Naive thymus-derived CD4-positive, alpha-beta T cell (primary cell): ENCODE results near the gene PAN2. TPM values are rescaled to one million over a fixed set of nuclear protein-coding genes. Genes with fewer than 3 reads are reported as not detected.
A peak's percentile ranks its signal among the peaks of the same experiment; 100 is the strongest.
"Not testable (repeated sequence)": the region's sequence is repeated elsewhere in the genome, so short reads cannot be mapped to it uniquely, and the experiment has no call there.

Source experiments
- ATAC-seq: fragments of 150-1000 bp; cut with Tn5 transposase; 2 replicates; pipeline ENCODE4 v1.10.0; 2021; ENCODE audit warnings: mild to moderate bottlenecking, moderate library complexity
- CTCF ChIA-PET: fragments of 350-600 bp; sonication (Branson Sonifier 250); formaldehyde crosslinking; loops from one replicate; lab custom pipeline; 2021; ENCODE audit warnings: antibody characterized with exemption; lab: Charles Lee
- POLR2A ChIA-PET: fragments of 350-600 bp; sonication (Branson Sonifier 250); formaldehyde crosslinking; loops from one replicate; lab custom pipeline; 2021; ENCODE audit warnings: antibody characterized with exemption, inconsistent platforms; lab: Charles Lee
- DNase-seq, 9 donors: peaks; one replicate each; pipeline versions ENCODE4 v3.0.0 to v3.0.0-alpha.2; 2020 to 2022; ENCODE audit warnings: mixed read lengths in 1 of 9
- H3K27ac ChIP-seq: one replicate; pipeline ENCODE4 v1.7.0; 2013; ENCODE audit warnings: mild to moderate bottlenecking, low read depth, low read length, moderate library complexity
- H3K27me3 ChIP-seq, 2 donors: one replicate each; pipeline ENCODE4 v1.7.0; 2013; ENCODE audit warnings: low read length in 2 of 2, mild to moderate bottlenecking in 2 of 2, moderate library complexity in 2 of 2; ENCODE audit not compliant: control insufficient read depth in 2 of 2, insufficient read depth in 2 of 2
- H3K36me3 ChIP-seq, 3 experiments: 1 replicate in 2 of 3; 2 replicates in 1 of 3; pipeline ENCODE4 v1.7.0; 2013; ENCODE audit warnings: low read length in 3 of 3, mild to moderate bottlenecking in 3 of 3, moderate library complexity in 1 of 3; ENCODE audit not compliant: insufficient read depth in 3 of 3, control insufficient read depth in 2 of 3
- H3K4me1 ChIP-seq, 2 donors: one replicate each; pipeline ENCODE4 v1.7.0; 2013; ENCODE audit warnings: low read length in 2 of 2, mild to moderate bottlenecking in 2 of 2, moderate library complexity in 1 of 2; ENCODE audit not compliant: control insufficient read depth in 2 of 2, insufficient read depth in 2 of 2
- H3K4me3 ChIP-seq: 2 replicates; pipeline ENCODE4 v1.7.0; 2013; ENCODE audit warnings: mild to moderate bottlenecking, low read length
- H3K9me3 ChIP-seq, 3 experiments: 1 replicate in 2 of 3; 2 replicates in 1 of 3; pipeline ENCODE4 v1.7.0; 2013; ENCODE audit warnings: low read length in 3 of 3; ENCODE audit not compliant: control insufficient read depth in 2 of 3
- H3K27ac Mint-ChIP-seq, 9 donors: one replicate each; pipeline ENCODE4 v1.8.0; 2020 to 2022; ENCODE audit warnings: mixed read lengths in 9 of 9, mild to moderate bottlenecking in 8 of 9, moderate library complexity in 5 of 9, inconsistent platforms in 2 of 9
- H3K27me3 Mint-ChIP-seq, 5 donors: one replicate each; pipeline ENCODE4 v1.8.0; 2021 to 2022; ENCODE audit warnings: mixed read lengths in 5 of 5, mild to moderate bottlenecking in 1 of 5
- H3K36me3 Mint-ChIP-seq, 5 donors: one replicate each; pipeline ENCODE4 v1.8.0; 2020 to 2022; ENCODE audit warnings: mixed read lengths in 5 of 5, mild to moderate bottlenecking in 3 of 5, inconsistent platforms in 1 of 5
- H3K4me1 Mint-ChIP-seq, 7 donors: one replicate each; pipeline ENCODE4 v1.8.0; 2020 to 2022; ENCODE audit warnings: mixed read lengths in 7 of 7, mild to moderate bottlenecking in 3 of 7, inconsistent platforms in 1 of 7
- H3K4me3 Mint-ChIP-seq, 10 donors: one replicate each; pipeline ENCODE4 v1.8.0; 2020 to 2022; ENCODE audit warnings: mild to moderate bottlenecking in 10 of 10, mixed read lengths in 10 of 10, moderate library complexity in 6 of 10, inconsistent platforms in 2 of 10
- H3K9me3 Mint-ChIP-seq, 11 donors: one replicate each; pipeline ENCODE4 v1.8.0; 2020 to 2022; ENCODE audit warnings: mixed read lengths in 11 of 11, mild to moderate bottlenecking in 4 of 11, inconsistent platforms in 1 of 11, moderate library complexity in 1 of 11
- intact Hi-C, 2 donors: fragments of 100-400 bp; cut with micrococcal nuclease; formaldehyde crosslinking; loops; one replicate each; pipeline ENCODE4 v1.15.1; 2023
- polyA plus RNA-seq, 2 donors: library from polyadenylated mRNA; unstranded; fragments of 300-500 nt; fragmentation: Illumina TruSeq; gene quantifications; one replicate each; pipeline ENCODE4 v1.2.3, GENCODE V29; 2021
- total RNA-seq, 6 experiments: library from RNA in 5 of 6; stranded (reverse) in 5 of 6; gene quantifications; 1 replicate in 5 of 6; 2 replicates in 1 of 6; pipeline ENCODE4 v1.2.3 and lab custom pipeline; 2021 to 2026

PAN2 gene
- total and polyA plus RNA-seq, 7 experiments from 2014 or later = 11.4 to 279 (median 140) TPM

GRCh38 chr12:56282030-56282429 lies 51.8 kb downstream of the PAN2 start:
- ChIA-PET CTCF (no interaction called here), POLR2A (no interaction called here)
- Mint-ChIP-seq H3K27ac (peak overlapping the region in 2 of 9 donors; percentile 36 to 71), H3K4me1 (peaks cover 0 to 5% (median 4%) of the 10 kb centered on the region in 7 donors), H3K27me3 (no peaks in the 10 kb centered on the region), H3K4me3 (no peak overlapping the region), H3K36me3 (peaks cover 0 to 41% (median 22%) of the 10 kb centered on the region in 5 donors), H3K9me3 (no peaks in the 10 kb centered on the region)
- DNase-seq (no peak), ATAC-seq (no peak)
- no peaks in the 10 kb centered on the region for H3K9me3 ChIP-seq
- H3K36me3 ChIP-seq = peaks cover 12 to 79% (median 25%) of the 10 kb centered on the region in 3 experiments
- H3K4me3 ChIP-seq = no peak overlapping the region
- no peaks in the 10 kb centered on the region for H3K27me3 ChIP-seq
- intact Hi-C loops = no loop called here
- H3K27ac ChIP-seq = no peak overlapping the region
- H3K4me1 ChIP-seq = no peaks in the 10 kb centered on the region

- Mint-ChIP-seq H3K4me1 (peaks cover 0 to 3% (median 0%) of the 10 kb centered on the region in 7 donors), H3K36me3 (peaks cover 0 to 35% (median 27%) of the 10 kb centered on the region in 5 donors), H3K4me3 (no peak overlapping the region), H3K9me3 (no peaks in the 10 kb centered on the region), H3K27ac (peak overlapping the region in 7 of 9 donors; percentile 1 to 68 (median 27)), H3K27me3 (no peaks in the 10 kb centered on the region)
- Histone ChIP-seq H3K4me3 (no peak overlapping the region), H3K9me3 (no peaks in the 10 kb centered on the region), H3K27me3 (no peaks in the 10 kb centered on the region), H3K4me1 (no peaks in the 10 kb centered on the region), H3K36me3 (peaks cover 11 to 81% (median 31%) of the 10 kb centered on the region in 3 experiments), H3K27ac (no peak overlapping the region)
- POLR2A ChIA-PET = interaction anchor here (0.7 kb wide), 1 partner anchor 9 kb away, joined by 3 read pairs; no protein-coding TSS in a partner anchor
- ATAC-seq (no peak), DNase-seq (no peak)
- intact Hi-C loops = no loop called here
- CTCF ChIA-PET = no interaction called here
These were observed 53.0 kb downstream of the PAN2 start for GRCh38 chr12:56280849-56281248.

DNA sequence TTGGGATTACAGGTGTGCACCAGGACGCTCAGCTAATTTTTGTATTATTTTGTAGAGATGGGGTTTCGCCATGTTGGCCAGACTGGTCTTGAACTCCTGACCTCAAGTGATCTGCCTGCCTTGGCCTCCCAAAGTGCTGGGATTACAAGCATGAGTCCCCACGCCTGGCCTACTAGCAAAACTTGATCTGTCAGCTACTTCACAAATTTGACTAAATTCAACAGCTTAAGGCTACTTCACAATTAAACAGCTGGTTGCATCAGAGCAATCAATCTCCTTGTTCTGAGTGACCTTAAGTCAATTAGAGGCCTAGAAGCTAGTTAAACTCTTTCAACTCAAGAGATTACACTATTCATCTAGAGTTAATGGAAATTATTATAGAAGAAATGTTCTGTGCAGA lies 54.9 kb downstream of the PAN2 start:
- peaks cover 6 to 40% (median 30%) of the 10 kb centered on the region in 5 donors for H3K36me3 Mint-ChIP-seq
- H3K4me1 Mint-ChIP-seq = peaks cover 0 to 3% (median 0%) of the 10 kb centered on the region in 7 donors
- POLR2A ChIA-PET = interaction anchor here (0.6 to 1.3 kb wide), 2 partner anchors 12 to 305 kb away, joined by 3 to 4 read pairs; partner anchors contain the start of gene COQ10A
- H3K9me3 ChIP-seq = no peaks in the 10 kb centered on the region
- no peak for ATAC-seq
- no peaks in the 10 kb centered on the region for H3K27me3 Mint-ChIP-seq
- no peaks in the 10 kb centered on the region for H3K27me3 ChIP-seq
- peaks cover 14 to 92% (median 30%) of the 10 kb centered on the region in 3 experiments for H3K36me3 ChIP-seq
- no peak overlapping the region for H3K4me3 Mint-ChIP-seq
- no peak overlapping the region for H3K27ac ChIP-seq
- no peak overlapping the region for H3K4me3 ChIP-seq
- no peaks in the 10 kb centered on the region for H3K4me1 ChIP-seq
- CTCF ChIA-PET = interaction anchor here (0.6 kb wide), 1 partner anchor 1509 kb away, joined by 3 read pairs; no protein-coding TSS in a partner anchor
- intact Hi-C loops = no loop called here
- H3K27ac Mint-ChIP-seq = peak overlapping the region in 1 of 9 donors; percentile 32
- DNase-seq = no peak
- no peaks in the 10 kb centered on the region for H3K9me3 Mint-ChIP-seq

- ChIA-PET POLR2A (no interaction called here), CTCF (no interaction called here)
- H3K27ac ChIP-seq = no peak overlapping the region
- no peaks in the 10 kb centered on the region for H3K27me3 ChIP-seq
- H3K9me3 ChIP-seq = no peaks in the 10 kb centered on the region
- no peaks in the 10 kb centered on the region for H3K9me3 Mint-ChIP-seq
- no peaks in the 10 kb centered on the region for H3K27me3 Mint-ChIP-seq
- no peak overlapping the region for H3K4me3 Mint-ChIP-seq
- intact Hi-C loops = no loop called here
- no peak overlapping the region for H3K27ac Mint-ChIP-seq
- no peak for DNase-seq
- no peak for ATAC-seq
- H3K4me3 ChIP-seq = no peak overlapping the region
- H3K4me1 ChIP-seq = no peaks in the 10 kb centered on the region
- peaks cover 12 to 37% (median 25%) of the 10 kb centered on the region in 5 donors for H3K36me3 Mint-ChIP-seq
- H3K36me3 ChIP-seq = peaks cover 9 to 73% (median 26%) of the 10 kb centered on the region in 3 experiments
- peaks cover 0 to 3% (median 0%) of the 10 kb centered on the region in 7 donors for H3K4me1 Mint-ChIP-seq
These were observed 59.5 kb downstream of the PAN2 start for GRCh38 chr12:56274299-56274698.

GRCh38 chr12:56272468-56272867 lies 61.3 kb downstream of the PAN2 start:
- peaks cover 7 to 54% (median 19%) of the 10 kb centered on the region in 3 experiments for H3K36me3 ChIP-seq
- POLR2A ChIA-PET = interaction anchor here (0.7 to 1.0 kb wide), 2 partner anchors 20 to 157 kb away, joined by 3 to 4 read pairs; no protein-coding TSS in a partner anchor
- DNase-seq, ATAC-seq, H3K27me3 ChIP-seq, H3K27me3 Mint-ChIP-seq, intact Hi-C loops, CTCF ChIA-PET, H3K4me1 Mint-ChIP-seq, H3K9me3 Mint-ChIP-seq, H3K4me1 ChIP-seq, H3K27ac ChIP-seq, H3K4me3 ChIP-seq, H3K9me3 ChIP-seq, H3K4me3 Mint-ChIP-seq: not testable (repeated sequence)
- Mint-ChIP-seq H3K36me3 (peaks cover 12 to 35% (median 21%) of the 10 kb centered on the region in 5 donors), H3K27ac (peak overlapping the region in 2 of 9 donors; percentile 12 to 32)

DNA sequence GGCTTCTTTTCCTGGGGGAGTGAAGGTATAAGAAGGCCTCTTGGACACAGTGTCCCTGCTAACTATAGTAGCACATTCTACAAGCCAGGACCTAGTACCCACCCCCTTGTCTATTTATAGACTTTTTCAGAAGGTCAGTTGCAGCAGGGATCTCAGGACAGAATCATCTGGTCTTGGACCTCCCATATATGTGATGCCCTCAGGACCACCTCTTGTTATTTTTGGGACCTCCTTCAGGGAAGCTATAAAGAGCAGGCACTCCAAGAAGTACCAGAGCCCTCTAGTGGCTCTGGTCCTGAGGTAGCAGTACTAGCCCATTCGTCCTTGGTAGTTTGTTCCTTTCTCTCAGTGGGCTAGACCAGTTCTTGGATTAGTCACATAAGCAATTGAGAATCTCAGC lies 62.8 kb downstream of the PAN2 start:
- DNase-seq = no peak
- CTCF ChIA-PET = interaction anchor here (0.8 kb wide), 2 partner anchors 14 to 79 kb away, joined by 3 read pairs; no protein-coding TSS in a partner anchor
- POLR2A ChIA-PET = interaction anchor here (0.7 kb wide), 1 partner anchor 45 kb away, joined by 3 read pairs; the partner anchor contains the start of gene CNPY2
- H3K36me3 Mint-ChIP-seq = peaks cover 12 to 35% (median 18%) of the 10 kb centered on the region in 5 donors
- Histone ChIP-seq H3K9me3 (no peaks in the 10 kb centered on the region), H3K4me1 (peaks cover 0 to 8% of the 10 kb centered on the region in 2 donors), H3K4me3 (no peak overlapping the region), H3K36me3 (peaks cover 7 to 43% (median 14%) of the 10 kb centered on the region in 3 experiments), H3K27ac (peak overlapping the region; percentile 44), H3K27me3 (no peaks in the 10 kb centered on the region)
- H3K27me3 Mint-ChIP-seq = no peaks in the 10 kb centered on the region
- H3K4me1 Mint-ChIP-seq = peaks cover 0 to 20% (median 17%) of the 10 kb centered on the region in 7 donors
- H3K4me3 Mint-ChIP-seq = no peak overlapping the region
- ATAC-seq = no peak
- peak overlapping the region in 6 of 9 donors; percentile 10 to 78 (median 42) for H3K27ac Mint-ChIP-seq
- intact Hi-C loops = no loop called here
- H3K9me3 Mint-ChIP-seq = peaks cover 0 to 2% (median 0%) of the 10 kb centered on the region in 11 donors
